GM12874 (cell line): ENCODE measurements around the gene TENM3.

Experiments
- CTCF ChIP-seq: IDR thresholded peaks from 2 replicates; pipeline ENCODE4 v1.5.1; 2011; ENCODE audit warnings: low read depth, mild to moderate bottlenecking, control low read depth, low read length, moderate library complexity; ENCODE audit not compliant: insufficient read depth

Gene TENM3

GRCh38 chr4:182711211-182711610 lies 468.0 kb downstream of the TENM3 start:
- TF ChIP-seq CTCF, result no peak

- TF ChIP-seq CTCF, result no peak
Observed at GRCh38 chr4:182715548-182715947, 472.3 kb downstream of the TENM3 start.

- no peak for TF ChIP-seq CTCF
Observed at GRCh38 chr4:182716192-182716591, 473.0 kb downstream of the TENM3 start.

- no peak for TF ChIP-seq CTCF
Observed at GRCh38 chr4:182717788-182718583, 474.8 kb downstream of the TENM3 start.

- TF ChIP-seq CTCF, result no peak
Observed at GRCh38 chr4:182724414-182724813, 481.2 kb downstream of the TENM3 start.

- TF ChIP-seq CTCF, result no peak
Observed at GRCh38 chr4:182729516-182729915, 486.3 kb downstream of the TENM3 start.

- TF ChIP-seq CTCF, result no peak
Observed at GRCh38 chr4:182730791-182731190, 487.6 kb downstream of the TENM3 start.
